H1 (cell line): ENCODE results near the gene COL17A1.

ENCODE experiments used
- CTCF ChIP-seq, 3 experiments: IDR thresholded peaks; 1 replicate in 2 of 3; 2 replicates in 1 of 3; pipeline versions ENCODE4 v1.5.1 to v1.6.1; 2011; ENCODE audit warnings: low read length in 3 of 3, mild to moderate bottlenecking in 3 of 3, inconsistent platforms in 2 of 3, low read depth in 1 of 3, moderate library complexity in 1 of 3; ENCODE audit not compliant: insufficient read depth in 1 of 3; ENCODE audit errors: control extremely low read depth in 1 of 3
- EZH2 ChIP-seq: fragments of 200-600 bp; sonication (generic); IDR thresholded peaks from 2 replicates; pipeline ENCODE4 v1.7.1; 2012; ENCODE audit warnings: low read depth, mild to moderate bottlenecking, moderate library complexity, low read length, inconsistent platforms; ENCODE audit not compliant: severe bottlenecking
- POLR2A ChIP-seq, 2 experiments: IDR thresholded peaks; 1 replicate in 1 of 2; 2 replicates in 1 of 2; pipeline ENCODE4 v1.6.1; 2011; ENCODE audit warnings: low read depth in 2 of 2, low read length in 2 of 2, mild to moderate bottlenecking in 2 of 2; ENCODE audit errors: control extremely low read depth in 1 of 2
- SRF ChIP-seq: IDR thresholded peaks from 2 replicates; pipeline ENCODE4 v1.6.1; 2011; ENCODE audit warnings: mild to moderate bottlenecking, low read depth, low read length, moderate library complexity

GRCh38 chr10:104061196-104061595 is 24.5 kb downstream of the COL17A1 start:
- no peak for TF ChIP-seq EZH2
- TF ChIP-seq POLR2A (IDR thresholded peaks at IDR 0.05; ENCODE audit: control extremely low read depth in 1 of 2, low read depth in 2 of 2, low read length in 2 of 2) = no peak
- TF ChIP-seq CTCF (IDR thresholded peaks at IDR 0.05; ENCODE audit: control extremely low read depth in 1 of 3, insufficient read depth in 1 of 3, low read depth in 1 of 3, low read length in 3 of 3) = no peak
- no peak for TF ChIP-seq SRF
